ENCODE results near the gene ATG7. TPM values are rescaled to one million over a fixed set of nuclear protein-coding genes. Genes with fewer than 3 reads are reported as not detected.

The ATG7 gene
- total RNA-seq, 1 experiment from 2014 or later = 36.0 TPM

- peaks cover 31% of the 10 kb centered on the region for H3K4me1 ChIP-seq (ENCODE audit: control insufficient read depth, insufficient read depth, low read length)
- TF ChIP-seq CTCF (IDR thresholded peaks at IDR 0.05) (no peak), POLR2AphosphoS5 (IDR thresholded peaks at IDR 0.05; ENCODE audit: low read depth, low read length) (no peak), TCF7L2 (IDR thresholded peaks at IDR 0.05; ENCODE audit: low read depth, low read length) (no peak), SIN3A (IDR thresholded peaks at IDR 0.05; ENCODE audit: borderline replicate concordance, insufficient read depth, low read depth, low read length) (no peak), REST (IDR thresholded peaks at IDR 0.05; ENCODE audit: insufficient read depth in 1 of 2, low read depth in 2 of 2, low read length in 1 of 2) (no peak)
- H3K4me3 ChIP-seq (ENCODE audit: low read depth in 2 of 2, low read length in 2 of 2) = no peak overlapping the region
- POLR2A ChIA-PET = interaction anchor here (0.8 kb wide), 1 partner anchor 13 kb away, joined by 4 read pairs; the partner anchor contains the start of gene ATG7
- H3K27ac ChIP-seq (ENCODE audit: low read length) = peak overlapping the region; percentile 54
- no peak for ATAC-seq
- H3K36me3 ChIP-seq (ENCODE audit: control insufficient read depth, insufficient read depth, low read length) = no peaks in the 10 kb centered on the region
- no TSS peak for BruUV-seq (replicated peaks)
- in situ Hi-C loops (cut with HindIII; ENCODE audit: low pct_unique_long_range_greater_than_20kb, low sequenced_read_pairs) = no loop called here
- no peaks in the 10 kb centered on the region for H3K27me3 ChIP-seq (ENCODE audit: control insufficient read depth, insufficient read depth, low read length)
- H3K9me3 ChIP-seq (ENCODE audit: control insufficient read depth, insufficient read depth, low read depth, low read length) = no peaks in the 10 kb centered on the region
- DNase-seq (ENCODE audit: low read depth, low spot score) = no peak
- intact Hi-C loops (cut with micrococcal nuclease; ENCODE audit: unreplicated experiment) = no loop called here
- CTCF ChIA-PET = interaction anchor here (0.7 kb wide), 1 partner anchor 49 kb away, joined by 3 read pairs; no protein-coding TSS in a partner anchor
Observed at GRCh38 chr3:11285471-11285870, 13.3 kb downstream of the ATG7 start.

DNA sequence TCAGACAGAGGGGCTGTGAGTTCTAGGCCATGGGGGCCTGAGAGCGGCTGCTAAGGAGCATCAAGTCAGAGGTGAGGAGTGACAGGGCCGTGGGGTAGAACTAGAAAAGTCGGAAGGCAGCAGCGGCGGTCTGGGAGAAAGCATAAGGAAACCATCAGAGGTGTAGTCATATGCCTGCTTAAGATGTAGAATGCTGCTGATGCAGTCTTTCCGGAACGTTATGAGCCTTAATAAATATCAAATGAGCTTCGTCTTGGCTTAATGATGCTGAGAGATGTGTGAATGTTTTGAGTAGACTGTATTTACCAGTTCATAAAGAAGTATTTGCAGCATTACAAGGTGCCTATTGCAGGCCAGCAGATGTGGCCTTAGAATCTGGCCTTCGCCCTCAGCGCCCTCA is 15.2 kb downstream of the ATG7 start:
- TF ChIP-seq POLR2AphosphoS5 (IDR thresholded peaks at IDR 0.05; ENCODE audit: low read depth, low read length) (no peak), TCF7L2 (IDR thresholded peaks at IDR 0.05; ENCODE audit: low read depth, low read length) (no peak), SIN3A (IDR thresholded peaks at IDR 0.05; ENCODE audit: borderline replicate concordance, insufficient read depth, low read depth, low read length) (no peak), REST (IDR thresholded peaks at IDR 0.05; ENCODE audit: insufficient read depth in 1 of 2, low read depth in 2 of 2, low read length in 1 of 2) (no peak), CTCF (IDR thresholded peaks at IDR 0.05) (no peak)
- H3K4me1 ChIP-seq (ENCODE audit: control insufficient read depth, insufficient read depth, low read length) = peaks cover 36% of the 10 kb centered on the region
- POLR2A ChIA-PET = interaction anchor here (1.4 to 2.6 kb wide), 2 partner anchors 8 to 15 kb away, joined by 6 to 8 read pairs; partner anchors contain the start of gene ATG7
- H3K36me3 ChIP-seq (ENCODE audit: control insufficient read depth, insufficient read depth, low read length) = no peaks in the 10 kb centered on the region
- ATAC-seq = no peak
- H3K9me3 ChIP-seq (ENCODE audit: control insufficient read depth, insufficient read depth, low read depth, low read length) = no peaks in the 10 kb centered on the region
- DNase-seq (ENCODE audit: low read depth, low spot score) = no peak
- no peaks in the 10 kb centered on the region for H3K27me3 ChIP-seq (ENCODE audit: control insufficient read depth, insufficient read depth, low read length)
- BruUV-seq (replicated peaks) = no TSS peak
- no peak overlapping the region for H3K4me3 ChIP-seq (ENCODE audit: low read depth in 2 of 2, low read length in 2 of 2)
- CTCF ChIA-PET = interaction anchor here (1.3 kb wide), 1 partner anchor 51 kb away, joined by 3 read pairs; no protein-coding TSS in a partner anchor
- H3K27ac ChIP-seq (ENCODE audit: low read length) = peak overlapping the region; percentile 80
- in situ Hi-C loops (cut with HindIII; ENCODE audit: low pct_unique_long_range_greater_than_20kb, low sequenced_read_pairs) = no loop called here
- intact Hi-C loops (cut with micrococcal nuclease; ENCODE audit: unreplicated experiment) = no loop called here
